ENCODE data around the gene ERF.

DNA sequence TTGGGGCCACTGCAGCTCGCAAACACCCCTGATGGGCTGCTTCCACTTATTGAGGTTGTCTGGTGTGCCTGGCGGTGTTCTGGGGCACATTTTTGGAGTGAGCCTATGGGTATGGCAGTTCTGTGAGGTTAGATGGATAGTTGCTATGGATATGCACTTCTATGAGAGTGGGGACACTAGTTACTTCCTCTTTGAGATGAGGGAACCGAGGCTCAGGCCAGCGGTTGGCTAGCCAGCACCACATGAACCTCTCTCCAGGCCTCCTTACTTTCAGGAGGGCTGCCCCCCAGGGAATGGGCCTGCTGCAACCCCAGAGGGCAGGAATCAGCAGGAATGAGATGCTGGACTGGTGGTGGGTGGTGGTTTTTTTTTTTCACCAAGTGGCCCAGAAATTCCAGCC lies 33.5 kb upstream of the ERF start:
- TF ChIP-seq, protein P1, sequence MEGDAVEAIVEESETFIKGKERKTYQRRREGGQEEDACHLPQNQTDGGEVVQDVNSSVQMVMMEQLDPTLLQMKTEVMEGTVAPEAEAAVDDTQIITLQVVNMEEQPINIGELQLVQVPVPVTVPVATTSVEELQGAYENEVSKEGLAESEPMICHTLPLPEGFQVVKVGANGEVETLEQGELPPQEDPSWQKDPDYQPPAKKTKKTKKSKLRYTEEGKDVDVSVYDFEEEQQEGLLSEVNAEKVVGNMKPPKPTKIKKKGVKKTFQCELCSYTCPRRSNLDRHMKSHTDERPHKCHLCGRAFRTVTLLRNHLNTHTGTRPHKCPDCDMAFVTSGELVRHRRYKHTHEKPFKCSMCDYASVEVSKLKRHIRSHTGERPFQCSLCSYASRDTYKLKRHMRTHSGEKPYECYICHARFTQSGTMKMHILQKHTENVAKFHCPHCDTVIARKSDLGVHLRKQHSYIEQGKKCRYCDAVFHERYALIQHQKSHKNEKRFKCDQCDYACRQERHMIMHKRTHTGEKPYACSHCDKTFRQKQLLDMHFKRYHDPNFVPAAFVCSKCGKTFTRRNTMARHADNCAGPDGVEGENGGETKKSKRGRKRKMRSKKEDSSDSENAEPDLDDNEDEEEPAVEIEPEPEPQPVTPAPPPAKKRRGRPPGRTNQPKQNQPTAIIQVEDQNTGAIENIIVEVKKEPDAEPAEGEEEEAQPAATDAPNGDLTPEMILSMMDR (conservative IDR thresholded peaks at IDR 0.05; ENCODE audit: low read depth, low read length), result no peak
- TF ChIP-seq CEBPB (IDR thresholded peaks at IDR 0.05; ENCODE audit: low read depth, low read length) (no peak), NFE2L2 (IDR thresholded peaks at IDR 0.05; ENCODE audit: low read depth, low read length) (no peak)
